Pulmonary artery endothelial cell (primary cell): ENCODE measurements around the gene COMMD3. TPM values are rescaled to one million over a fixed set of nuclear protein-coding genes. Genes with fewer than 3 reads are reported as not detected.
"Not testable (repeated sequence)": the region's sequence is repeated elsewhere in the genome, so short reads cannot be mapped to it uniquely, and the experiment has no call there.

Source experiments
- DNase-seq: peaks from one replicate; pipeline ENCODE4 v3.0.0-alpha.2; 2011; ENCODE audit warnings: low read depth, low spot score
- total RNA-seq: library from RNA; depleted of rRNA; stranded (reverse); fragments of >200 nt; gene quantifications from 2 replicates; pipeline ENCODE4 v1.2.3, GENCODE V29; 2014

Gene COMMD3
- total RNA-seq, 1 donor from 2014 or later, result 38.3 TPM

GRCh38 chr10:22338931-22339330 lies 22.7 kb downstream of the COMMD3 start:
- DNase-seq, result no peak

GRCh38 chr10:22339761-22340328 lies 23.7 kb downstream of the COMMD3 start:
- DNase-seq, result no peak

GRCh38 chr10:22340329-22341189 lies 24.4 kb downstream of the COMMD3 start:
- no peak for DNase-seq

- DNase-seq, result no peak
These were observed 25.2 kb downstream of the COMMD3 start for GRCh38 chr10:22341190-22341925.

GRCh38 chr10:22341926-22342196 lies 25.7 kb downstream of the COMMD3 start:
- DNase-seq, result no peak

- DNase-seq, result no peak
These were observed 26.2 kb downstream of the COMMD3 start for GRCh38 chr10:22342421-22342820.

GRCh38 chr10:22343731-22344130 lies 27.5 kb downstream of the COMMD3 start:
- no peak for DNase-seq

- DNase-seq, result no peak
These were observed 28.1 kb downstream of the COMMD3 start for GRCh38 chr10:22344249-22344648.

GRCh38 chr10:22344781-22345300 lies 28.7 kb downstream of the COMMD3 start:
- DNase-seq, result no peak

- no peak for DNase-seq
These were observed 29.3 kb downstream of the COMMD3 start, which contains the start of gene SPAG6 for GRCh38 chr10:22345301-22346095. Gene SPAG6, plus strand, starts transcription at chr10:22345496. Its CDS starts 116 bp downstream, at chr10:22345612.

- DNase-seq, result no peak
These were observed 30.0 kb downstream of the COMMD3 start for GRCh38 chr10:22346096-22346661.

GRCh38 chr10:22349755-22350154 lies 33.6 kb downstream of the COMMD3 start:
- no peak for DNase-seq

GRCh38 chr10:22351131-22351703 lies 35.0 kb downstream of the COMMD3 start:
- DNase-seq, result no peak

- DNase-seq, result no peak
These were observed 40.2 kb downstream of the COMMD3 start for GRCh38 chr10:22356324-22356873.

- not testable (repeated sequence) for DNase-seq
These were observed 41.6 kb downstream of the COMMD3 start for GRCh38 chr10:22357770-22358169.

GRCh38 chr10:22363305-22363704 lies 47.1 kb downstream of the COMMD3 start:
- no peak for DNase-seq

- DNase-seq, result no peak
These were observed 48.4 kb downstream of the COMMD3 start for GRCh38 chr10:22364407-22365140.

- DNase-seq, result no peak
These were observed 49.0 kb downstream of the COMMD3 start for GRCh38 chr10:22365233-22365632.

- no peak for DNase-seq
These were observed 49.7 kb downstream of the COMMD3 start for GRCh38 chr10:22365644-22366434.
